Measurements from ENCODE around the gene RALA.

DNA sequence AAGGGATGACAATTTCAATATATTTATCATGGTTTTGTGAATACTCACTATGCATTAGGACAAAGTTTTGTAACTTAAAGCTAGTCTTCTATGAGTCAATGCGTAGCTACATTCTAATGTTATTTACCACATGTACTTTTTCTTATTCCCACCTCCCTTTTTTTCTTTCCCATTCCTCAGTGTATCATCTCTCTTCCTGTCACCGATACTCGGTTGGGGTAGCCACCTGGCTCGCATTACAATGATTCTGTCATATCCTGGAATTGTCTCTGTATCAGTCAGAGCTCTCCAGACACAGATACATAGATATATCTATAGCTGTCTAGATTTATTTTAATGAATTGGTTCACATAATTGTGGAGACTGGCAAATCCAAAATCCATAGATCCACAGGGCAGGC lies 9.8 kb upstream of the RALA start:
- TF ChIP-seq, protein P1, sequence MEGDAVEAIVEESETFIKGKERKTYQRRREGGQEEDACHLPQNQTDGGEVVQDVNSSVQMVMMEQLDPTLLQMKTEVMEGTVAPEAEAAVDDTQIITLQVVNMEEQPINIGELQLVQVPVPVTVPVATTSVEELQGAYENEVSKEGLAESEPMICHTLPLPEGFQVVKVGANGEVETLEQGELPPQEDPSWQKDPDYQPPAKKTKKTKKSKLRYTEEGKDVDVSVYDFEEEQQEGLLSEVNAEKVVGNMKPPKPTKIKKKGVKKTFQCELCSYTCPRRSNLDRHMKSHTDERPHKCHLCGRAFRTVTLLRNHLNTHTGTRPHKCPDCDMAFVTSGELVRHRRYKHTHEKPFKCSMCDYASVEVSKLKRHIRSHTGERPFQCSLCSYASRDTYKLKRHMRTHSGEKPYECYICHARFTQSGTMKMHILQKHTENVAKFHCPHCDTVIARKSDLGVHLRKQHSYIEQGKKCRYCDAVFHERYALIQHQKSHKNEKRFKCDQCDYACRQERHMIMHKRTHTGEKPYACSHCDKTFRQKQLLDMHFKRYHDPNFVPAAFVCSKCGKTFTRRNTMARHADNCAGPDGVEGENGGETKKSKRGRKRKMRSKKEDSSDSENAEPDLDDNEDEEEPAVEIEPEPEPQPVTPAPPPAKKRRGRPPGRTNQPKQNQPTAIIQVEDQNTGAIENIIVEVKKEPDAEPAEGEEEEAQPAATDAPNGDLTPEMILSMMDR (IDR thresholded peaks at IDR 0.05), result no peak
- no peak for TF ChIP-seq ZFX (IDR thresholded peaks at IDR 0.05; ENCODE audit: borderline replicate concordance)

All from 22Rv1 (cell line).